Panc1 (cell line): Measurements from ENCODE around the gene PELI3. TPM values are rescaled to one million over a fixed set of nuclear protein-coding genes. Genes with fewer than 3 reads are reported as not detected.
A peak's percentile ranks its signal among the peaks of the same experiment; 100 is the strongest.
"Not testable (repeated sequence)": the region's sequence is repeated elsewhere in the genome, so short reads cannot be mapped to it uniquely, and the experiment has no call there.

ENCODE experiments used
- ATAC-seq: fragments of 200-7000 bp; cut with Tn5 transposase; 2 replicates; pipeline ENCODE4 v1.9.1; 2020; ENCODE audit warnings: mild to moderate bottlenecking, moderate library complexity
- BruUV-seq: library from RNA; stranded (reverse); fragments of 400-500 nt; replicated peaks from 2 replicates; lab custom pipeline; 2021; lab: Mats Ljungman, UMichigan
- CTCF ChIA-PET: fragments of 300-600 bp; sonication (Branson Sonifier 250); formaldehyde crosslinking; loops from one replicate; lab custom pipeline; 2022; ENCODE audit warnings: antibody characterized with exemption; lab: Charles Lee
- POLR2A ChIA-PET: fragments of 300-600 bp; sonication (Branson Sonifier 250); formaldehyde crosslinking; loops from one replicate; lab custom pipeline; 2022; ENCODE audit warnings: antibody characterized with exemption; lab: Charles Lee
- DNase-seq: peaks from one replicate; pipeline ENCODE4 v3.0.0-alpha.2; 2010; ENCODE audit warnings: low read depth, low spot score
- H3K27ac ChIP-seq: 2 replicates; pipeline ENCODE4 v1.5.1; 2011; ENCODE audit warnings: mild to moderate bottlenecking, low read length, inconsistent platforms
- H3K27me3 ChIP-seq: fragments of 200-500 bp; sonication (Bioruptor generic); 2 replicates; pipeline ENCODE4 v1.6.0; 2014; ENCODE audit warnings: low read length, inconsistent platforms; ENCODE audit not compliant: control insufficient read depth, insufficient read depth
- H3K36me3 ChIP-seq: fragments of 200-500 bp; sonication (Bioruptor generic); 2 replicates; pipeline ENCODE4 v1.5.1; 2014; ENCODE audit warnings: inconsistent platforms, mild to moderate bottlenecking, low read length, moderate library complexity; ENCODE audit not compliant: control insufficient read depth, insufficient read depth
- H3K4me1 ChIP-seq: 2 replicates; pipeline ENCODE4 v1.5.1; 2011; ENCODE audit warnings: inconsistent platforms, mild to moderate bottlenecking, low read length, moderate library complexity; ENCODE audit not compliant: control insufficient read depth, insufficient read depth
- H3K4me3 ChIP-seq, 2 experiments: 2 replicates each; pipeline ENCODE4 v1.5.1; 2011 to 2012; ENCODE audit warnings: low read depth in 2 of 2, low read length in 2 of 2, mild to moderate bottlenecking in 2 of 2, inconsistent platforms in 1 of 2, moderate library complexity in 1 of 2
- H3K9me3 ChIP-seq: fragments of 200-500 bp; sonication (Bioruptor generic); 2 replicates; pipeline ENCODE4 v1.5.1; 2014; ENCODE audit warnings: low read depth, mild to moderate bottlenecking, inconsistent platforms, low read length, moderate library complexity; ENCODE audit not compliant: control insufficient read depth, insufficient read depth
- CTCF ChIP-seq: fragments of 450-650 bp; IDR thresholded peaks from 2 replicates; pipeline ENCODE4 v1.5.1; 2017; ENCODE audit warnings: mild to moderate bottlenecking
- POLR2AphosphoS5 ChIP-seq: IDR thresholded peaks from 2 replicates; pipeline ENCODE4 v1.6.1; 2012; ENCODE audit warnings: mild to moderate bottlenecking, low read depth, low read length, moderate library complexity
- REST ChIP-seq, 2 experiments: IDR thresholded peaks; 2 replicates each; pipeline ENCODE4 v1.6.1; 2011 to 2012; ENCODE audit warnings: low read depth in 2 of 2, control low read depth in 1 of 2, low read length in 1 of 2, mild to moderate bottlenecking in 1 of 2, moderate library complexity in 1 of 2; ENCODE audit not compliant: insufficient read depth in 1 of 2
- SIN3A ChIP-seq: IDR thresholded peaks from 2 replicates; pipeline ENCODE4 v1.6.1; 2012; ENCODE audit warnings: low read depth, mild to moderate bottlenecking, low read length, moderate library complexity, borderline replicate concordance; ENCODE audit not compliant: insufficient read depth
- TCF7L2 ChIP-seq: IDR thresholded peaks from 2 replicates; pipeline ENCODE4 v1.6.1; 2011; ENCODE audit warnings: mild to moderate bottlenecking, low read depth, low read length, inconsistent platforms
- in situ Hi-C: cut with HindIII; loops from 2 replicates; pipeline ENCODE4 v1.10.0; 2016; ENCODE audit warnings: low sequenced_read_pairs, low pct_unique_long_range_greater_than_20kb
- intact Hi-C: fragments of 100-400 bp; cut with micrococcal nuclease; formaldehyde crosslinking; loops from one replicate; pipeline ENCODE4 v1.10.0; 2022; ENCODE audit not compliant: unreplicated experiment
- total RNA-seq: library from RNA; stranded (reverse); gene quantifications from one replicate; pipeline ENCODE4 v1.2.1, GENCODE V29; 2021; ENCODE audit not compliant: unreplicated experiment

PELI3 gene
- total RNA-seq, 1 experiment from 2014 or later = 9.1 TPM

- Histone ChIP-seq H3K9me3 (no peaks in the 10 kb centered on the region), H3K4me3 (no peak overlapping the region), H3K27me3 (0 out of 2 replicates have a peak, but pooled peaks cover 3% of the 10 kb centered on the region), H3K4me1 (no peaks in the 10 kb centered on the region), H3K36me3 (no peaks in the 10 kb centered on the region), H3K27ac (no peak overlapping the region)
- TF ChIP-seq TCF7L2 (no peak), SIN3A (no peak), CTCF (no peak), POLR2AphosphoS5 (no peak), REST (IDR thresholded peaks at IDR 0.05; ENCODE audit: insufficient read depth in 1 of 2, low read depth in 2 of 2, low read length in 1 of 2) (no peak)
- ChIA-PET CTCF (interaction anchor here (0.6 to 2.6 kb wide), 4 partner anchors 11 to 25 kb away, joined by 3 to 13 read pairs (median 4); no protein-coding TSS in a partner anchor), POLR2A (interaction anchor here (1.0 kb wide), 1 partner anchor 20 kb away, joined by 5 read pairs; no protein-coding TSS in a partner anchor)
- no TSS peak for BruUV-seq
- intact Hi-C loops = no loop called here
- DNase-seq (no peak), ATAC-seq (no peak)
- in situ Hi-C loops = no loop called here
These were observed 37.8 kb upstream of the PELI3 start for GRCh38 chr11:66428933-66429332.

GRCh38 chr11:66429983-66430602 is 36.6 kb upstream of the PELI3 start:
- no peaks in the 10 kb centered on the region for H3K4me1 ChIP-seq
- intact Hi-C loops (loop anchor here (1.0 kb wide), 1 partner anchor 22 kb away; no protein-coding TSS in a partner anchor), in situ Hi-C loops (no loop called here)
- ATAC-seq (peak; percentile 94), DNase-seq (peak; percentile 45)
- H3K4me3 ChIP-seq = no peak overlapping the region
- peak; percentile 97 for TF ChIP-seq CTCF
- TF ChIP-seq TCF7L2 = no peak
- no peak for TF ChIP-seq SIN3A
- TF ChIP-seq REST (IDR thresholded peaks at IDR 0.05; ENCODE audit: insufficient read depth in 1 of 2, low read depth in 2 of 2, low read length in 1 of 2) = peak in 1 of 2 experiments; percentile 69; a peak in 1 of 4 replicates
- TF ChIP-seq POLR2AphosphoS5 = no peak
- BruUV-seq = no TSS peak
- H3K27me3 ChIP-seq = no peaks in the 10 kb centered on the region
- ChIA-PET CTCF (interaction anchor here (0.6 to 2.6 kb wide), 6 partner anchors 12 to 255 kb away, joined by 3 to 13 read pairs (median 4); no protein-coding TSS in a partner anchor), POLR2A (no interaction called here)
- H3K27ac ChIP-seq = no peak overlapping the region
- H3K36me3 ChIP-seq = no peaks in the 10 kb centered on the region
- H3K9me3 ChIP-seq = no peaks in the 10 kb centered on the region

- DNase-seq, in situ Hi-C loops, H3K27ac ChIP-seq, H3K27me3 ChIP-seq, intact Hi-C loops, POLR2A ChIA-PET, BruUV-seq, ATAC-seq, H3K9me3 ChIP-seq, H3K36me3 ChIP-seq, H3K4me3 ChIP-seq, H3K4me1 ChIP-seq: not testable (repeated sequence)
- CTCF ChIA-PET = interaction anchor here (0.6 to 1.0 kb wide), 3 partner anchors 24 to 146 kb away, joined by 4 to 18 read pairs (median 6); partner anchors contain the start of gene DPP3
These were observed 35.4 kb upstream of the PELI3 start for GRCh38 chr11:66431287-66431686.
